ENCODE data around the gene DGKQ.

DNA sequence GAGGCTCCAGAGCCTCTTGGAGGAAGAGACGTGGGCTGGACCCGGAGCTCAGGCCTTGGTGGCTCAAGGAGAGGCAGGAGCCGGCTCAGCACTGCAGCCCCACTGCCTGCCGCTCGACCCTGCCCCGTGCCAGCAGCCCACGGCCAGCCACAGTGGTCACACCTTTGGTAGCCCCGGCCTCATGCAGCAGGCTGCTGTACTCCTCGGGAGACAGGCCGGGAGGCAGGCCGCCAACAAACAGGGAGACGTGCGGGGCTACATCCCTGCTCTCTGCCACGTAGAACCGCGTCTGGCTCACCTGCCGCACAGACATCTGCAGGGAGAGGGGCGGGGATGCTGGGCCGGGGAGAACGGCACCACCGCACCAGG, 7.6 kb downstream of the DGKQ start:
- TF ChIP-seq, protein P1, sequence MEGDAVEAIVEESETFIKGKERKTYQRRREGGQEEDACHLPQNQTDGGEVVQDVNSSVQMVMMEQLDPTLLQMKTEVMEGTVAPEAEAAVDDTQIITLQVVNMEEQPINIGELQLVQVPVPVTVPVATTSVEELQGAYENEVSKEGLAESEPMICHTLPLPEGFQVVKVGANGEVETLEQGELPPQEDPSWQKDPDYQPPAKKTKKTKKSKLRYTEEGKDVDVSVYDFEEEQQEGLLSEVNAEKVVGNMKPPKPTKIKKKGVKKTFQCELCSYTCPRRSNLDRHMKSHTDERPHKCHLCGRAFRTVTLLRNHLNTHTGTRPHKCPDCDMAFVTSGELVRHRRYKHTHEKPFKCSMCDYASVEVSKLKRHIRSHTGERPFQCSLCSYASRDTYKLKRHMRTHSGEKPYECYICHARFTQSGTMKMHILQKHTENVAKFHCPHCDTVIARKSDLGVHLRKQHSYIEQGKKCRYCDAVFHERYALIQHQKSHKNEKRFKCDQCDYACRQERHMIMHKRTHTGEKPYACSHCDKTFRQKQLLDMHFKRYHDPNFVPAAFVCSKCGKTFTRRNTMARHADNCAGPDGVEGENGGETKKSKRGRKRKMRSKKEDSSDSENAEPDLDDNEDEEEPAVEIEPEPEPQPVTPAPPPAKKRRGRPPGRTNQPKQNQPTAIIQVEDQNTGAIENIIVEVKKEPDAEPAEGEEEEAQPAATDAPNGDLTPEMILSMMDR (IDR thresholded peaks at IDR 0.05) = no peak
- TF ChIP-seq POLR2A (IDR thresholded peaks at IDR 0.05) = no peak
